Stimulated activated naive B cell treated with anti-CD40 and anti-IgM and Interleukin-4, amounts not matched to agents 10 μg/mL and 1 μg/mL and 100 μg/mL, for 72 hours (primary cell): Measurements from ENCODE around the gene TBC1D9B.

Experiments
- ATAC-seq, 2 donors: fragments of 150-1000 bp; cut with Tn5 transposase; replicated peaks; 2 replicates each; pipeline ENCODE4 v1.10.0; 2021; ENCODE audit warnings: moderate library complexity in 1 of 2
- DNase-seq: peaks from one replicate; pipeline ENCODE4 v3.0.0; 2021
- H3K27ac Mint-ChIP-seq: one replicate; pipeline ENCODE4 v1.8.0; 2022; ENCODE audit warnings: mild to moderate bottlenecking, mixed read lengths
- H3K27me3 Mint-ChIP-seq, 2 donors: one replicate each; pipeline ENCODE4 v1.8.0; 2022; ENCODE audit warnings: mixed read lengths in 2 of 2
- H3K36me3 Mint-ChIP-seq, 2 donors: one replicate each; pipeline ENCODE4 v1.8.0; 2022; ENCODE audit warnings: mixed read lengths in 2 of 2, mild to moderate bottlenecking in 1 of 2
- H3K4me1 Mint-ChIP-seq, 2 donors: one replicate each; pipeline ENCODE4 v1.8.0; 2022; ENCODE audit warnings: mixed read lengths in 2 of 2, mild to moderate bottlenecking in 1 of 2
- H3K4me3 Mint-ChIP-seq, 2 donors: one replicate each; pipeline ENCODE4 v1.8.0; 2022; ENCODE audit warnings: mild to moderate bottlenecking in 2 of 2, mixed read lengths in 2 of 2, moderate library complexity in 1 of 2
- H3K9me3 Mint-ChIP-seq, 2 donors: one replicate each; pipeline ENCODE4 v1.8.0; 2022; ENCODE audit warnings: mixed read lengths in 2 of 2, mild to moderate bottlenecking in 1 of 2

The TBC1D9B gene

GRCh38 chr5:179865491-179866240, 42.0 kb downstream of the TBC1D9B start:
- ATAC-seq = no peak

DNA sequence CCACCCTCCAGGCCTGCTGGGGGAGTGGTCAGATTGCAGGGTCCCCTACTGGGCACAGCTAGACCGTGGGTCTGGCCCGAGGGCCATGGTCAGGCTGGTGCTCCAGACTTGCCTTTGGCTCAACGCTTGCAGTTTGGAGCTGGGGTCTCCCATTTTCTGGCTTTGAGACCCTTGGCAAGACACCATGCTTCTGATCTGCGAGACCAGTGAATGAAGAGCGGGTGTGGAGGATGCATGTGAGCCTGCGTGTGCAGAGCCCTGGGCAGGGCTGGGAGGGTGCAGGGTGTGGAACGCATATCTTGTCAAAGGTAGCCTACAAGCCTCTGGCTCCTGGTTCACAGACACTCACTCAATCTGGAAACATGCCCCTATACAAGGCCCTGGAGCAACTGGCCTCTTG, 43.0 kb downstream of the TBC1D9B start:
- no peak overlapping the region for H3K27ac Mint-ChIP-seq
- no peak overlapping the region for H3K4me3 Mint-ChIP-seq
- H3K36me3 Mint-ChIP-seq = peaks cover 49 to 58% of the 10 kb centered on the region in 2 donors
- H3K9me3 Mint-ChIP-seq = no peaks in the 10 kb centered on the region
- ATAC-seq (no peak), DNase-seq (no peak)
- peaks cover 15 to 35% of the 10 kb centered on the region in 2 donors for H3K4me1 Mint-ChIP-seq
- H3K27me3 Mint-ChIP-seq = no peaks in the 10 kb centered on the region

More at GRCh38 chr5:179865491-179866240, 42.0 kb downstream of the TBC1D9B start:
- Mint-ChIP-seq H3K9me3 (no peaks in the 10 kb centered on the region), H3K4me3 (no peak overlapping the region), H3K27ac (no peak overlapping the region), H3K36me3 (peaks cover 56 to 57% of the 10 kb centered on the region in 2 donors), H3K27me3 (no peaks in the 10 kb centered on the region), H3K4me1 (peaks cover 8 to 25% of the 10 kb centered on the region in 2 donors)
- DNase-seq = no peak

DNA sequence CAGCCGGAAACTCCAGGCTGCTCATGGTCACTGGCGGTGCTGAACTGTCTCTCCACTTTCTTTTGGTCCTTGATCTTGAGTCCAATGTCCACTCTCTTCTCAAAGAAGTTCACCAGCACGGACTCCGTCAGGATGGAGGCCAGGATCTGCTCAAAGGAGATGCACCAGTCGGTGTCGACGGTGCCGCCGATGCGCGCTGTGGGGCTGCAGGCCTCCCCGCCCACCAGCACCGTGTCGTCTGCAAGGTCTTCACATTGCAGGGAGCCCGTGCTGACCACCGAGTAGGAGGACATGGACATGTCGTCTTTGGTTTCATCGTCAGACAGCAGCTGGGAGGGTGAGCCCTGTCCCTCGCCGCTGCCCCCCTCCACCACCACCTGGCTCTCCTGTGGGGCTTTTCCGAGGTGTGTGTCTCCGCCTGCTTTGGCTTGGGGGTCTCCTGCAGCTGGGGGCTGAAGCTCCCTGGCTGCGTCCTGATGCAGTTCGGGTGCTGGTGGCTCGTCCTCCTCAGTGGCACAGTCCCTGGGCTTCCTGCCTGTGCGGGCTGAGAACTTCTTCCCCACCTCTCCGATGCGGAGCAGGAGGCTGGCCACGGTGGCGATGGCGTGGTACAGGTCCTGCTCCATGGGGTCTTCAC, 44.1 kb downstream of the TBC1D9B start:
- Mint-ChIP-seq H3K27ac (peak overlapping the region; percentile 75), H3K36me3 (peaks cover 45 to 48% of the 10 kb centered on the region in 2 donors), H3K4me1 (peaks cover 15 to 42% of the 10 kb centered on the region in 2 donors), H3K27me3 (no peaks in the 10 kb centered on the region), H3K4me3 (no peak overlapping the region), H3K9me3 (no peaks in the 10 kb centered on the region)
- DNase-seq (no peak), ATAC-seq (no peak)

DNA sequence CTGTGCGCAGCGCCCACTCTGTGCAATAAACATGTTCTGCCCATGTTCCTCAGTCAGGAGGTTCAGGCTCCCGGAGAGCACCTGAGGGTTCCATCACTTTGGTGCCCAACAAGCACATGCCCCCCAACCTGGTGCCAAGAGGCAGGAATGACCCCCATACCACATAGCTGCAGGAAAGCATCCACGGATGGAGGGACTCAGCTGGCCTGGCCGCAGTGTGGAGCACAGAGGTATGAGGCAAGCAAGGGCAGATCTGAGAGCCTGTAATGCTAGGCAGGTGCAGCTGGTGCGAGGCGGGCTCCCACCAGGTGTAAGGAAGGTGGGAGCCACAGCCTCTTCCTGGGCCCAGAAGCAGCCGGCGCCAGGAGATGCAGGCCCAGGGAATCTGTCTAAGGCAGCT, 44.8 kb downstream of the TBC1D9B start:
- DNase-seq = no peak
- Mint-ChIP-seq H3K27ac (peak overlapping the region; percentile 79), H3K9me3 (no peaks in the 10 kb centered on the region), H3K36me3 (peaks cover 39 to 41% of the 10 kb centered on the region in 2 donors), H3K4me3 (no peak overlapping the region), H3K27me3 (no peaks in the 10 kb centered on the region), H3K4me1 (peaks cover 17 to 40% of the 10 kb centered on the region in 2 donors)
- ATAC-seq = no peak

GRCh38 chr5:179862296-179862695, 45.4 kb downstream of the TBC1D9B start:
- H3K27me3 Mint-ChIP-seq = no peaks in the 10 kb centered on the region

GRCh38 chr5:179860301-179860700, 47.4 kb downstream of the TBC1D9B start:
- peak overlapping the region; percentile 41 to 64 for H3K4me3 Mint-ChIP-seq

More at GRCh38 chr5:179862296-179862695, 45.4 kb downstream of the TBC1D9B start:
- ATAC-seq (no peak), DNase-seq (no peak)
- Mint-ChIP-seq H3K27ac (no peak overlapping the region), H3K36me3 (peaks cover 36 to 37% of the 10 kb centered on the region in 2 donors), H3K4me1 (peaks cover 16 to 39% of the 10 kb centered on the region in 2 donors), H3K4me3 (no peak overlapping the region), H3K9me3 (no peaks in the 10 kb centered on the region)

DNA sequence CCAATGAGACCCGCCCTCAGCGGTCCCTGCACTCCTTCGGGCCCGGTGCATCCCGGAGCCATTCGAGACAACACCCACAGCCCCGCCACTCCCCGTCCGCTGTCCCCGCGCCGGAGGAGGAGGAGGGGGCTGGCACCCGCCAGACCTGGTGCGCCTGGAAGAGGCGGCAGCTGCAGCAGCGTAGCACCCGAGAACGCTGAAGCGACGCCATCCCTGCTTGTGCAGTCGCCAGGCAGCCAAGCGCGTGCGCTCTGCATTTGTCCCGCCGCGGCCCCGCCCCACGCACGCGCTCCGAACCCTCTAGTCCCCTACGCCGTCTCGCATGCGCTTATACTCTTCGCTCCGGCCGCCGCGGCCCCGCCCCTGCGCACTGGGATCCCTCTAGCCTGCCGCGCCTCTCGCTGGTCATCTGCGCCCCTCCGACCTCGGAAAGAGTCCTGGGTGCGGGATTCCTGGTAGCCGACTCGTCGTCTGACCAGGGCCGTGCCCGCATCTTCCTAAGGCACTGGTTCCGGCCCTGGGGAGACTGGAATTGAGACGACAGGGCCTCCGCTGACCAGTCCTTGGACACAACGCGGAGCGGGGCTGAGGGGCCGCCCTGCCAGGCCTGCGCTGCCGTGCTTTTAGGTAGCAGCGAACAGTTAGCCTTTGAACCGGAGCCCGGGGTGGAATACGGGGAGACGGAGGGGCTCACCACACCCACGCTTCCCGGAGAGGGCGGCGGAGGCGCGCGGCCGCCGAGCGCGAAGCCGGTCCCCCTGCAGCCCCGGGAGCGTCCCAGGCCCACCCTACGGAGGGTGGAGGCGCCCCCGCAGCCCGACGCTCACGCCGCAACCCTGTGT, 48.9 kb downstream of the TBC1D9B start, which contains the start of gene MRNIP:
MRNIP (minus strand) TSS at position 232 of the 842 bp plus-strand sequence; CDS start at position 211, 21 bp downstream.
- Mint-ChIP-seq H3K27me3 (no peaks in the 10 kb centered on the region), H3K4me1 (peaks cover 13 to 35% of the 10 kb centered on the region in 2 donors), H3K4me3 (peak within 1 kb of the TSS; percentile 97 to 100), H3K27ac (peak within 1 kb of the TSS; percentile 96), H3K36me3 (peaks cover 17 to 18% of the 10 kb centered on the region in 2 donors), H3K9me3 (no peaks in the 10 kb centered on the region)
- DNase-seq (peak; percentile 89), ATAC-seq (peak; percentile 95 to 96)

More at GRCh38 chr5:179860301-179860700, 47.4 kb downstream of the TBC1D9B start:
- ATAC-seq (no peak), DNase-seq (no peak)
- peak overlapping the region; percentile 53 for H3K27ac Mint-ChIP-seq
- H3K9me3 Mint-ChIP-seq = no peaks in the 10 kb centered on the region
- H3K4me1 Mint-ChIP-seq = peaks cover 9 to 26% of the 10 kb centered on the region in 2 donors
- peaks cover 26 to 28% of the 10 kb centered on the region in 2 donors for H3K36me3 Mint-ChIP-seq
- no peaks in the 10 kb centered on the region for H3K27me3 Mint-ChIP-seq

GRCh38 chr5:179858241-179858585, 49.5 kb downstream of the TBC1D9B start:
- peak overlapping the region; percentile 96 for H3K27ac Mint-ChIP-seq
- H3K36me3 Mint-ChIP-seq = peaks cover 12 to 13% of the 10 kb centered on the region in 2 donors
- no peaks in the 10 kb centered on the region for H3K9me3 Mint-ChIP-seq
- no peaks in the 10 kb centered on the region for H3K27me3 Mint-ChIP-seq
- H3K4me1 Mint-ChIP-seq = peaks cover 14 to 39% of the 10 kb centered on the region in 2 donors
- peak overlapping the region; percentile 97 to 100 for H3K4me3 Mint-ChIP-seq
- DNase-seq (no peak), ATAC-seq (peak; percentile 62)

- peaks cover 21 to 48% of the 10 kb centered on the region in 2 donors for H3K4me1 Mint-ChIP-seq
- no peaks in the 10 kb centered on the region for H3K27me3 Mint-ChIP-seq
- H3K27ac Mint-ChIP-seq = no peak overlapping the region
- ATAC-seq (no peak), DNase-seq (no peak)
- H3K4me3 Mint-ChIP-seq = no peak overlapping the region
- no peaks in the 10 kb centered on the region for H3K9me3 Mint-ChIP-seq
- peaks cover 8 to 14% of the 10 kb centered on the region in 2 donors for H3K36me3 Mint-ChIP-seq
These were observed 53.3 kb downstream of the TBC1D9B start for GRCh38 chr5:179854356-179854755.

GRCh38 chr5:179852993-179853547, 54.6 kb downstream of the TBC1D9B start:
- Mint-ChIP-seq H3K9me3 (no peaks in the 10 kb centered on the region), H3K27ac (peak overlapping the region; percentile 89)

GRCh38 chr5:179841621-179842020, 66.1 kb downstream of the TBC1D9B start:
- Mint-ChIP-seq H3K27me3 (no peaks in the 10 kb centered on the region), H3K4me3 (no peak overlapping the region), H3K27ac (peak overlapping the region; percentile 15), H3K36me3 (peaks cover 48 to 58% of the 10 kb centered on the region in 2 donors), H3K4me1 (peaks cover 3 to 5% of the 10 kb centered on the region in 2 donors), H3K9me3 (peaks cover 3 to 4% of the 10 kb centered on the region in 2 donors)
- DNase-seq = no peak
- ATAC-seq = no peak

More at GRCh38 chr5:179852993-179853547, 54.6 kb downstream of the TBC1D9B start:
- Mint-ChIP-seq H3K4me1 (peaks cover 20 to 41% of the 10 kb centered on the region in 2 donors), H3K27me3 (no peaks in the 10 kb centered on the region), H3K4me3 (peak overlapping the region; percentile 39 to 52), H3K36me3 (peaks cover 8 to 11% of the 10 kb centered on the region in 2 donors)
- peak; percentile 99 for ATAC-seq
- DNase-seq = peak; percentile 50

GRCh38 chr5:179840766-179841165, 66.9 kb downstream of the TBC1D9B start:
- peaks cover 50 to 58% of the 10 kb centered on the region in 2 donors for H3K36me3 Mint-ChIP-seq
- H3K4me1 Mint-ChIP-seq = peaks cover 11 to 14% of the 10 kb centered on the region in 2 donors
- no peak overlapping the region for H3K4me3 Mint-ChIP-seq
- no peaks in the 10 kb centered on the region for H3K27me3 Mint-ChIP-seq
- DNase-seq (no peak), ATAC-seq (no peak)
- no peak overlapping the region for H3K27ac Mint-ChIP-seq
- H3K9me3 Mint-ChIP-seq = peaks cover 3 to 4% of the 10 kb centered on the region in 2 donors

- Mint-ChIP-seq H3K36me3 (peaks cover 47 to 58% of the 10 kb centered on the region in 2 donors), H3K27me3 (no peaks in the 10 kb centered on the region), H3K27ac (peak overlapping the region; percentile 68), H3K4me1 (peaks cover 12 to 18% of the 10 kb centered on the region in 2 donors), H3K9me3 (peaks cover 3 to 4% of the 10 kb centered on the region in 2 donors), H3K4me3 (no peak overlapping the region)
- ATAC-seq (no peak), DNase-seq (no peak)
These were observed 67.4 kb downstream of the TBC1D9B start for GRCh38 chr5:179840321-179840720.
